GM23338 (cell line): ENCODE data around the gene CSGALNACT2. TPM values are rescaled to one million over a fixed set of nuclear protein-coding genes. Genes with fewer than 3 reads are reported as not detected.

Experiments
- ATAC-seq: fragments of 200-7000 bp; cut with Tn5 transposase; 3 replicates; pipeline ENCODE4 v1.9.1; 2020
- DNase-seq: peaks from one replicate; pipeline ENCODE4 v3.0.0-alpha.2; 2015; ENCODE audit warnings: low spot score
- H2AFZ ChIP-seq: fragments of 200-600 bp; sonication (generic); 2 replicates; pipeline ENCODE4 v1.8.0; 2016; ENCODE audit warnings: antibody characterized with exemption, mild to moderate bottlenecking, moderate library complexity
- H3F3A ChIP-seq: fragments of 200-600 bp; sonication (generic); replicated peaks from 2 replicates; pipeline ENCODE4 v1.8.0; 2017; ENCODE audit warnings: antibody characterized with exemption, mixed run types, low read depth
- H3K27ac ChIP-seq: fragments of 200-600 bp; sonication (generic); 2 replicates; pipeline ENCODE4 v1.6.1; 2016; ENCODE audit warnings: low read depth
- H3K27me3 ChIP-seq: fragments of 200-600 bp; sonication (generic); 2 replicates; pipeline ENCODE4 v1.8.0; 2016; ENCODE audit warnings: mild to moderate bottlenecking, mixed run types, moderate library complexity; ENCODE audit not compliant: insufficient read depth
- H3K36me3 ChIP-seq: fragments of 200-600 bp; sonication (generic); 2 replicates; pipeline ENCODE4 v1.8.0; 2016; ENCODE audit warnings: mild to moderate bottlenecking; ENCODE audit not compliant: insufficient read depth
- H3K4me1 ChIP-seq: fragments of 200-600 bp; sonication (generic); 2 replicates; pipeline ENCODE4 v1.8.0; 2016; ENCODE audit warnings: mild to moderate bottlenecking, moderate library complexity; ENCODE audit not compliant: insufficient read depth
- H3K4me2 ChIP-seq: fragments of 200-600 bp; sonication (generic); 2 replicates; pipeline ENCODE4 v1.7.1; 2017; ENCODE audit warnings: mixed run types
- H3K4me3 ChIP-seq: fragments of 200-600 bp; sonication (generic); 2 replicates; pipeline ENCODE4 v1.6.1; 2016; ENCODE audit warnings: mixed run types
- H3K79me2 ChIP-seq: fragments of 200-600 bp; sonication (generic); replicated peaks from 2 replicates; pipeline ENCODE4 v1.8.0; 2017; ENCODE audit warnings: mild to moderate bottlenecking; ENCODE audit not compliant: insufficient read depth
- H3K9me2 ChIP-seq: fragments of 200-600 bp; sonication (generic); 2 replicates; pipeline ENCODE4 v1.8.0; 2017; ENCODE audit not compliant: insufficient read depth
- H4K20me1 ChIP-seq: fragments of 200-600 bp; sonication (generic); replicated peaks from 2 replicates; pipeline ENCODE4 v1.8.0; 2017; ENCODE audit warnings: mild to moderate bottlenecking; ENCODE audit not compliant: insufficient read depth
- H3K27ac Mint-ChIP-seq: 2 replicates; pipeline ENCODE4 v1.8.0; 2020; ENCODE audit warnings: inconsistent platforms, mild to moderate bottlenecking, moderate library complexity, mixed read lengths
- H3K27me3 Mint-ChIP-seq: 3 replicates; pipeline ENCODE4 v1.8.0; 2022; ENCODE audit warnings: low read depth, mild to moderate bottlenecking, moderate library complexity, mixed read lengths, inconsistent platforms; ENCODE audit not compliant: insufficient read depth, poor library complexity
- H3K36me3 Mint-ChIP-seq: 3 replicates; pipeline ENCODE4 v1.8.0; 2021; ENCODE audit warnings: low read depth, mild to moderate bottlenecking, inconsistent platforms, moderate library complexity, mixed read lengths
- H3K4me1 Mint-ChIP-seq: 3 replicates; pipeline ENCODE4 v1.8.0; 2020; ENCODE audit warnings: mild to moderate bottlenecking, inconsistent platforms, mixed read lengths
- H3K4me3 Mint-ChIP-seq: 3 replicates; pipeline ENCODE4 v1.8.0; 2021; ENCODE audit warnings: moderate library complexity, mild to moderate bottlenecking, inconsistent platforms, mixed read lengths
- H3K9me3 Mint-ChIP-seq: 3 replicates; pipeline ENCODE4 v1.8.0; 2020; ENCODE audit warnings: moderate library complexity, mild to moderate bottlenecking, inconsistent platforms, mixed read lengths
- CREB1 ChIP-seq: fragments of 250-450 bp; sonication (Bioruptor Pico); IDR thresholded peaks from 2 replicates; pipeline ENCODE4 v1.5.0; 2020; ENCODE audit warnings: low read depth, mild to moderate bottlenecking, moderate library complexity
- JUNB ChIP-seq: IDR thresholded peaks from one replicate; pipeline ENCODE4 v1.6.1; 2016; ENCODE audit warnings: antibody characterized with exemption; ENCODE audit not compliant: unreplicated experiment
- NANOG ChIP-seq: IDR thresholded peaks from 2 replicates; pipeline ENCODE4 v1.6.1; 2016; ENCODE audit warnings: antibody characterized with exemption, borderline replicate concordance
- STAT1 ChIP-seq: IDR thresholded peaks from one replicate; pipeline ENCODE4 v1.6.1; 2016; ENCODE audit warnings: antibody characterized with exemption; ENCODE audit not compliant: unreplicated experiment
- polyA plus RNA-seq: library from polyadenylated mRNA; unstranded; fragments of >200 nt; fragmentation: Nextera tagmentation; extraction: Ambion mirVana; gene quantifications from 2 replicates; pipeline ENCODE4 v1.2.1, GENCODE V29; 2016
- total RNA-seq: library from RNA; depleted of rRNA; stranded (reverse); fragments of >200 nt; shearing (Covaris generic); gene quantifications from 2 replicates; pipeline ENCODE4 v1.2.3, GENCODE V29; 2014
- TF ChIP-seq, protein P1 (sequence below): fragments of 250-450 bp; sonication (Bioruptor Pico); IDR thresholded peaks from 2 replicates; pipeline ENCODE4 v1.5.0; 2020; ENCODE audit warnings: mild to moderate bottlenecking, moderate library complexity
- TF ChIP-seq, protein P2 (sequence below): IDR thresholded peaks from 2 replicates; pipeline ENCODE4 v1.6.1; 2016; ENCODE audit warnings: antibody characterized with exemption

Gene CSGALNACT2
- total and polyA plus RNA-seq, 2 experiments from 2014 or later = 3.0 to 4.6 TPM

DNA sequence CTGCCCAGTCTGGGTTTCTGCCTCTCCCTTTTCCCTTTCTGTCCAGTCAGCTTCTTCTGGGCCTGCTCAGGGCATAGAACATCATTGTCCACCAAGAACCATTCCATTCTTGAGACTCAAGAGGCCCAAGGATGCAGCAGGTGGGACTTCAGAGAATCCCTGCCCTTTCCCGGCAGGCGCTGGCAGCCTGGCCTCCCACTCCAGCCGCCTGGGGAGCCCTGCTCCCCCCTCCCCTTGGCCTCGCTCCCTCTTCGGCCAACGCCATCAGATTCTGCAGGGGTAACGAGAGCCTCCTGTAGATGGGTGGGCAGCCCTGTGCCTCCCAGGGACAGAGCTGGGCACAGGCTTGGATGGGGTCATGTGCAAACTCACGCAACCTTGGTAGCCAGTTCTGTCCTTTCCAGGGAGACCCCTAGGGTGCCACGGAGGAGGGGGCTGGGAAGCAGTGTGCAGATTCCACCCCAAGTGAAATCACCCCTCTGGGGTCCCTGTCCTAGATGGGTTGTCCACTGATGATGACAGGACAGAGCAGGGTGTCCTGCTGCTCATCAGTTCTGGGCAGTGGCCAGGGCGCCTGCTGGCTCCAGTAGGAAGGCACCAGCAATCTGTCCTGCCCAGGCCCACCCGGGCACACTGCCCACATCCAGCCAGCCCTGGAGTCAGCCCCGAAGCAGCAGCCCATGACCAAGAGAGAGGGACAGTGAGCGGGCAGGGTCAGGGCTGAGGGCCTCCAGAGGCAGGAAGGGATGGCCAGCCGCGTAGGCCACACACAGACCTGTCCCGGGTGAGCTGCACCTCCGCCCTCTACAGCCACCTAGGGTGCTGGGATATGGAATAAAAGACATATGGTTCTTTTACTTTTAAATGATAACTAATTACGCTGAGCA lies 80.9 kb downstream of the CSGALNACT2 start (continued):
- TF ChIP-seq, protein P1, sequence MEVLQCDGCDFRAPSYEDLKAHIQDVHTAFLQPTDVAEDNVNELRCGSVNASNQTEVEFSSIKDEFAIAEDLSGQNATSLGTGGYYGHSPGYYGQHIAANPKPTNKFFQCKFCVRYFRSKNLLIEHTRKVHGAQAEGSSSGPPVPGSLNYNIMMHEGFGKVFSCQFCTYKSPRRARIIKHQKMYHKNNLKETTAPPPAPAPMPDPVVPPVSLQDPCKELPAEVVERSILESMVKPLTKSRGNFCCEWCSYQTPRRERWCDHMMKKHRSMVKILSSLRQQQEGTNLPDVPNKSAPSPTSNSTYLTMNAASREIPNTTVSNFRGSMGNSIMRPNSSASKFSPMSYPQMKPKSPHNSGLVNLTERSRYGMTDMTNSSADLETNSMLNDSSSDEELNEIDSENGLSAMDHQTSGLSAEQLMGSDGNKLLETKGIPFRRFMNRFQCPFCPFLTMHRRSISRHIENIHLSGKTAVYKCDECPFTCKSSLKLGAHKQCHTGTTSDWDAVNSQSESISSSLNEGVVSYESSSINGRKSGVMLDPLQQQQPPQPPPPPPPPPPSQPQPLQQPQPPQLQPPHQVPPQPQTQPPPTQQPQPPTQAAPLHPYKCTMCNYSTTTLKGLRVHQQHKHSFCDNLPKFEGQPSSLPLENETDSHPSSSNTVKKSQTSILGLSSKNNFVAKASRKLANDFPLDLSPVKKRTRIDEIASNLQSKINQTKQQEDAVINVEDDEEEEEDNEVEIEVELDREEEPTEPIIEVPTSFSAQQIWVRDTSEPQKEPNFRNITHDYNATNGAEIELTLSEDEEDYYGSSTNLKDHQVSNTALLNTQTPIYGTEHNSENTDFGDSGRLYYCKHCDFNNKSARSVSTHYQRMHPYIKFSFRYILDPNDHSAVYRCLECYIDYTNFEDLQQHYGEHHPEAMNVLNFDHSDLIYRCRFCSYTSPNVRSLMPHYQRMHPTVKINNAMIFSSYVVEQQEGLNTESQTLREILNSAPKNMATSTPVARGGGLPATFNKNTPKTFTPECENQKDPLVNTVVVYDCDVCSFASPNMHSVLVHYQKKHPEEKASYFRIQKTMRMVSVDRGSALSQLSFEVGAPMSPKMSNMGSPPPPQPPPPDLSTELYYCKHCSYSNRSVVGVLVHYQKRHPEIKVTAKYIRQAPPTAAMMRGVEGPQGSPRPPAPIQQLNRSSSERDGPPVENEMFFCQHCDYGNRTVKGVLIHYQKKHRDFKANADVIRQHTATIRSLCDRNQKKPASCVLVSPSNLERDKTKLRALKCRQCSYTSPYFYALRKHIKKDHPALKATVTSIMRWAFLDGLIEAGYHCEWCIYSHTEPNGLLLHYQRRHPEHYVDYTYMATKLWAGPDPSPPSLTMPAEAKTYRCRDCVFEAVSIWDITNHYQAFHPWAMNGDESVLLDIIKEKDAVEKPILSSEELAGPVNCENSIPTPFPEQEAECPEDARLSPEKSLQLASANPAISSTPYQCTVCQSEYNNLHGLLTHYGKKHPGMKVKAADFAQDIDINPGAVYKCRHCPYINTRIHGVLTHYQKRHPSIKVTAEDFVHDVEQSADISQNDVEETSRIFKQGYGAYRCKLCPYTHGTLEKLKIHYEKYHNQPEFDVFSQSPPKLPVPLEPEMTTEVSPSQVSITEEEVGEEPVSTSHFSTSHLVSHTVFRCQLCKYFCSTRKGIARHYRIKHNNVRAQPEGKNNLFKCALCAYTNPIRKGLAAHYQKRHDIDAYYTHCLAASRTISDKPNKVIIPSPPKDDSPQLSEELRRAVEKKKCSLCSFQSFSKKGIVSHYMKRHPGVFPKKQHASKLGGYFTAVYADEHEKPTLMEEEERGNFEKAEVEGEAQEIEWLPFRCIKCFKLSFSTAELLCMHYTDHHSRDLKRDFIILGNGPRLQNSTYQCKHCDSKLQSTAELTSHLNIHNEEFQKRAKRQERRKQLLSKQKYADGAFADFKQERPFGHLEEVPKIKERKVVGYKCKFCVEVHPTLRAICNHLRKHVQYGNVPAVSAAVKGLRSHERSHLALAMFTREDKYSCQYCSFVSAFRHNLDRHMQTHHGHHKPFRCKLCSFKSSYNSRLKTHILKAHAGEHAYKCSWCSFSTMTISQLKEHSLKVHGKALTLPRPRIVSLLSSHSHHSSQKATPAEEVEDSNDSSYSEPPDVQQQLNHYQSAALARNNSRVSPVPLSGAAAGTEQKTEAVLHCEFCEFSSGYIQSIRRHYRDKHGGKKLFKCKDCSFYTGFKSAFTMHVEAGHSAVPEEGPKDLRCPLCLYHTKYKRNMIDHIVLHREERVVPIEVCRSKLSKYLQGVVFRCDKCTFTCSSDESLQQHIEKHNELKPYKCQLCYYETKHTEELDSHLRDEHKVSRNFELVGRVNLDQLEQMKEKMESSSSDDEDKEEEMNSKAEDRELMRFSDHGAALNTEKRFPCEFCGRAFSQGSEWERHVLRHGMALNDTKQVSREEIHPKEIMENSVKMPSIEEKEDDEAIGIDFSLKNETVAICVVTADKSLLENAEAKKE (CRISPR knock-in tag) = no peak
- TF ChIP-seq NANOG (no peak), JUNB (no peak), CREB1 (no peak)

GRCh38 chr10:43219848-43220247 lies 81.6 kb downstream of the CSGALNACT2 start:
- peaks cover 11% of the 10 kb centered on the region for H3K27me3 Mint-ChIP-seq
- no peaks in the 10 kb centered on the region for H3K79me2 ChIP-seq

More at GRCh38 chr10:43219848-43220247, 81.6 kb downstream of the CSGALNACT2 start:
- no peaks in the 10 kb centered on the region for H3K27me3 ChIP-seq
- H3K27ac ChIP-seq = no peak overlapping the region
- H3K4me3 ChIP-seq = no peak overlapping the region
- H2AFZ ChIP-seq = no peak overlapping the region
- DNase-seq = no peak
- no peaks in the 10 kb centered on the region for H3F3A ChIP-seq
- no peaks in the 10 kb centered on the region for H3K36me3 ChIP-seq
- Mint-ChIP-seq H3K4me1 (peaks cover 12% of the 10 kb centered on the region), H3K9me3 (no peaks in the 10 kb centered on the region), H3K36me3 (no peaks in the 10 kb centered on the region), H3K27ac (no peak overlapping the region), H3K4me3 (no peak overlapping the region)
- H3K9me2 ChIP-seq = no peaks in the 10 kb centered on the region
- ATAC-seq = no peak
- H4K20me1 ChIP-seq = no peaks in the 10 kb centered on the region; the same call in 1 of the 2 replicates
- TF ChIP-seq, protein P2, sequence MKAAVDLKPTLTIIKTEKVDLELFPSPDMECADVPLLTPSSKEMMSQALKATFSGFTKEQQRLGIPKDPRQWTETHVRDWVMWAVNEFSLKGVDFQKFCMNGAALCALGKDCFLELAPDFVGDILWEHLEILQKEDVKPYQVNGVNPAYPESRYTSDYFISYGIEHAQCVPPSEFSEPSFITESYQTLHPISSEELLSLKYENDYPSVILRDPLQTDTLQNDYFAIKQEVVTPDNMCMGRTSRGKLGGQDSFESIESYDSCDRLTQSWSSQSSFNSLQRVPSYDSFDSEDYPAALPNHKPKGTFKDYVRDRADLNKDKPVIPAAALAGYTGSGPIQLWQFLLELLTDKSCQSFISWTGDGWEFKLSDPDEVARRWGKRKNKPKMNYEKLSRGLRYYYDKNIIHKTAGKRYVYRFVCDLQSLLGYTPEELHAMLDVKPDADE = no peak
- TF ChIP-seq, protein P1 (CRISPR knock-in tag) = no peak
- TF ChIP-seq STAT1 = no peak
- no peak overlapping the region for H3K4me2 ChIP-seq
- H3K4me1 ChIP-seq = no peaks in the 10 kb centered on the region
